Measurements from ENCODE around the gene CCL23.
"Not testable (repeated sequence)": the region's sequence is repeated elsewhere in the genome, so short reads cannot be mapped to it uniquely, and the experiment has no call there.

Gene CCL23

DNA sequence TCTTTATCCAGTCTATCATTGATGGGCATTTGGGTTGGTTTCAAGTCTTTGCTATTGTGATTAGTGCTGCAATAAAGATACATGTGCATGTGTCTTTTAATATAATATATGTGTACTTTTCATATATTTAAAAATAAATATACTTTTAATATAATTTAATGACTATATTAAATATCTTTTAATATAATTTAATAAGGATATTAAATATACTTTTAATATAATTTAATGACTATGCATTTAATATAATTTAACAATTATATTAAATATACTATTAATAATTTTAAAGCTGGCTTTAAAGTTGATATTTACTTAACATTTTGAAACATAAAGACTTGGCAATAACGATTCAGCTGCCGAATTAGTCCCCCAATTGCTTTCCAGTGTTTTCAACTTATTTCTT, 1.2 kb downstream of the CCL23 start:
- Histone ChIP-seq H3K27me3 (replicated peaks; ENCODE audit: control insufficient read depth, insufficient read depth, low read length) (no peaks in the 10 kb centered on the region), H3K4me3 (replicated peaks; ENCODE audit: low read depth, low read length) (no peak overlapping the region), H3K36me3 (ENCODE audit: control insufficient read depth, insufficient read depth, low read length) (no peaks in the 10 kb centered on the region)
- DNase-seq (ENCODE audit: extremely low read depth, insufficient read length), result no peak
- no peak for TF ChIP-seq CTCF (IDR thresholded peaks at IDR 0.05; ENCODE audit: insufficient read depth, low read length, poor library complexity, severe bottlenecking)

DNA sequence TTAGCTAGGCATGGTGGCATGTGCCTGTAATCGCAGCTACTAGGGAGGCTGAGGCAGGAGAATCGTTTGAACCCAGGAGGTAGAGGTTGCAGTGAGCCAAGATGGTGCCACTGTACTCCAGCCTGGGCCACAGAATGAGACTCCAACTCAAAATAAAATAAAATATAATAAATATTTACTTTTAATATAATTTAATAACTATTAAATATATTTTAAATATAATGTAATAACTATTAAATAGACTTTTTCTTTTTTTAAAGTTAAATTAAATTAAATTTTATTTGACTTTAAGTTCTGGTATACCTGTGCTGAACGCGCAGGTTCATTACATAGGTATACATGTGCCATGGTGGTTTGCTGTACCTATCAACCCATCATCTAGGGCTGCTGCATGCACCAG, 1.9 kb downstream of the CCL23 start:
- not testable (repeated sequence) for H3K27me3 ChIP-seq (replicated peaks; ENCODE audit: control insufficient read depth, insufficient read depth, low read length); H3K4me3 ChIP-seq (replicated peaks; ENCODE audit: low read depth, low read length); DNase-seq (ENCODE audit: extremely low read depth, insufficient read length); H3K36me3 ChIP-seq (ENCODE audit: control insufficient read depth, insufficient read depth, low read length)

GRCh38 chr17:36014946-36015345, 2.8 kb downstream of the CCL23 start:
- DNase-seq (ENCODE audit: extremely low read depth, insufficient read length), result no peak
- H3K27me3 ChIP-seq (replicated peaks; ENCODE audit: control insufficient read depth, insufficient read depth, low read length), result no peaks in the 10 kb centered on the region
- TF ChIP-seq CTCF (IDR thresholded peaks at IDR 0.05; ENCODE audit: insufficient read depth, low read length, poor library complexity, severe bottlenecking), result no peak
- H3K36me3 ChIP-seq (ENCODE audit: control insufficient read depth, insufficient read depth, low read length), result no peaks in the 10 kb centered on the region
- no peak overlapping the region for H3K4me3 ChIP-seq (replicated peaks; ENCODE audit: low read depth, low read length)

GRCh38 chr17:36011201-36011600, 6.6 kb downstream of the CCL23 start:
- Histone ChIP-seq H3K4me3 (replicated peaks; ENCODE audit: low read depth, low read length) (no peak overlapping the region), H3K36me3 (ENCODE audit: control insufficient read depth, insufficient read depth, low read length) (no peaks in the 10 kb centered on the region), H3K27me3 (replicated peaks; ENCODE audit: control insufficient read depth, insufficient read depth, low read length) (no peaks in the 10 kb centered on the region)
- no peak for TF ChIP-seq CTCF (IDR thresholded peaks at IDR 0.05; ENCODE audit: insufficient read depth, low read length, poor library complexity, severe bottlenecking)
- DNase-seq (ENCODE audit: extremely low read depth, insufficient read length), result no peak

GRCh38 chr17:36008998-36009665, 8.6 kb downstream of the CCL23 start:
- peak; percentile 36 for DNase-seq (ENCODE audit: extremely low read depth, insufficient read length)
- H3K4me3 ChIP-seq (replicated peaks; ENCODE audit: low read depth, low read length), result no peak overlapping the region
- no peaks in the 10 kb centered on the region for H3K27me3 ChIP-seq (replicated peaks; ENCODE audit: control insufficient read depth, insufficient read depth, low read length)
- H3K36me3 ChIP-seq (ENCODE audit: control insufficient read depth, insufficient read depth, low read length), result no peaks in the 10 kb centered on the region
- peak; percentile 48 for TF ChIP-seq CTCF (IDR thresholded peaks at IDR 0.05; ENCODE audit: insufficient read depth, low read length, poor library complexity, severe bottlenecking)

GRCh38 chr17:36004594-36005108, 13.1 kb downstream of the CCL23 start:
- no peak for TF ChIP-seq CTCF (IDR thresholded peaks at IDR 0.05; ENCODE audit: insufficient read depth, low read length, poor library complexity, severe bottlenecking)
- no peak for DNase-seq (ENCODE audit: extremely low read depth, insufficient read length)
- Histone ChIP-seq H3K4me3 (replicated peaks; ENCODE audit: low read depth, low read length) (no peak overlapping the region), H3K36me3 (ENCODE audit: control insufficient read depth, insufficient read depth, low read length) (no peaks in the 10 kb centered on the region), H3K27me3 (replicated peaks; ENCODE audit: control insufficient read depth, insufficient read depth, low read length) (no peaks in the 10 kb centered on the region)
